ENCODE data around the gene LATS2.
"Not testable (repeated sequence)": the region's sequence is repeated elsewhere in the genome, so short reads cannot be mapped to it uniquely, and the experiment has no call there.

LATS2 gene

GRCh38 chr13:21075011-21075378 is 13.6 kb upstream of the LATS2 start:
- DNase-seq: peak; percentile 64

- DNase-seq: no peak
Measured at GRCh38 chr13:21074546-21074945, 13.2 kb upstream of the LATS2 start.

DNA sequence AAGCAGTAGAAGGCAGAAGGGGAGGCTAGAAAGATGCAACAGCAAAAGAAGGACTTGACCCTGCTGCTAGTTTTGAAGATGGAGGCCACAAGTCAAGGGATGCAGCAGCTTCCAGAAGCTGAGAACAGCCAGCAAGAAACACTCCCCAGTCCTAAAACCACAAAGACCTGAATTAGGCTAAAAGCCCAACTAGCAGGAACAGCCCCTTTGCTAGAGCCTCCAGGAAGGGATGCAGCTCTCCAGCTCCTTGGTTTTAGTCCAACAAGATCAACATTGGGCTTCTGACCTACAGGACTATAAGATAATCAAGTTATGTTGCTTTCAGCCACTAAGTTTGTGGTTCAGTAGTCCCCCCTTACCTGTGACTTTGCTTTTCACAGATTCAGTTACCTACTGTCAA is 10.5 kb upstream of the LATS2 start:
- no peak for DNase-seq

DNA sequence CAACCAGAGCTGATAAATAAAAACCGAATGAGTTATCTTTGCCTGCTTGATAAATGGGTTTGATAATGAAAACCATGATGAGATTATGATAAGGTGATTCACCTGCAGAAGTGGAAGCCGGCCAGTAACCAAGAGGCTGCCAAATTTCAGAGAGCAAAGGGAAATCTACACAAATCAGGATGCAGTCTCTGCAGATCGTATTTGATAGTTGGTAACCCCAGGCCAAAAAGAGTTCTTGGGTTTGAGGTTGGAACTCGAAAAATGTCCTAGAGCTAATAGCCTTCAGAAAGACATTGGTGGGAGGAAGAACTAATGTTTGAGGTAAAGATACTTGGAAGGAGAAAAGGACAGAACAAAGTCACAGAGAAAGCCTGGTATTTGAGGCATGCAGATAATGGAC is 9.6 kb upstream of the LATS2 start:
- peak; percentile 31 for DNase-seq

DNA sequence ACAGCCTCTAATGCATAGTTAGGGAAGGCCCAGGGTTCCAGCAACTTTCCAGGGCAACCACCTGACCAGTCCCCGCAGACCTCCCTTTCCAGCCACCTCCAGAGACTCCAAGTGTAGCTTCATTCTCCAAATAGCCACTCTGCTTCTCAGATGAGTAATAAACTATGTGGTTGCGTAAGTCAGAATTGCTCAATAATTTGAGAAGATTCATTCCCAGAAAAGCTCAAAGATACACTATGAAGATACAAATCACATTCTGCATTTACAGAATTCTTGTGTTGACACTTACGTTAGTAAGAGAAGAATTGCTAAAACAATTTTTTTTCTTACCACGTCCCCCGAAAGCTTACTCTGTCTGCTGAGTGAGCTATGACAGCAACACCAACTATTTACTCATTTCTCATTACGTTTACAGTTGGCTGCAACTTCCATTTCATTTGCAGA is 8.2 kb upstream of the LATS2 start:
- DNase-seq: peak; percentile 76

DNA sequence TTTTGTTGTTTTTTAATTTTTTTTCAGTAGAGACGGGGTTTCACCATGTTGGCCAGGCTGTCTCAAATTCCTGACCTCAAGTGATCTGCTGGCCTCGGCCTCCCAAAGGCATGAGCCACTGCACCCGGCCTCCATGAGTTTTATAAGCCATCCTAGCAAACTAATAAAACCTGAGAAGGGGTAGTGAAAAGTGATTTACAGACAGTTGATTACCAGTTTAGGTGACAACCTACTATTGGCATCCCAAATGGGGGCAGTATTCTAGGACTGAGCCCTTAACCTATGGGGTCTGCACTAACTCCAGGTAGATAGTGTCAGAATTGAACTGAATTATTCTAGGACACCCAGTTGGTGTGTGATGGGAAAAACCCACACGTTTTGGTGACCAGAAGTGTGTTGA is 6.5 kb upstream of the LATS2 start:
- no peak for DNase-seq

- DNase-seq: no peak
Measured at GRCh38 chr13:21066946-21067345, 5.6 kb upstream of the LATS2 start.

- no peak for DNase-seq
Measured at GRCh38 chr13:21065686-21066085, 4.3 kb upstream of the LATS2 start.

DNA sequence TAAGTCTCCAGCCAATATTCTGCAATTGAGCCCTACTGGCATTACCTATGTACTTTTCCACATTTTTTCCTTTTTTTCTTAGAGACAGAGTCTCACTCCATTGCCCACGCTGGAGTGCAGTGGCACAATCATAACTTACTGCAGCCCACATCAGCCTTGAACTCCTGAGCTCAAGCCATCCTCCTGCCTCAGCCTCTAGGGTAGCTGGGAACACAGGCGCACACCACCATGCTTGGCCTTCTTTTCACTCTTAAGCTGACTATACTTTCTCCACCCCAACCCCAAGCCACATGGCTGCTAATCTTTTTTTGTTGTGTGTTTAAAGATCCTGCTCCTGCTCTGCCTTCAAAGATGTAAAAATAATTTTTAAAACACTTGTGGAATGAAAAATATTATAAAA is 1.6 kb upstream of the LATS2 start:
- no peak for DNase-seq

- no peak for DNase-seq
Measured at GRCh38 chr13:21060338-21061028, 903 bp downstream of the LATS2 start.

- DNase-seq: no peak
Measured at GRCh38 chr13:21059641-21060337, 1.6 kb downstream of the LATS2 start.

- no peak for DNase-seq
Measured at GRCh38 chr13:21058361-21058760, 3.0 kb downstream of the LATS2 start.

DNA sequence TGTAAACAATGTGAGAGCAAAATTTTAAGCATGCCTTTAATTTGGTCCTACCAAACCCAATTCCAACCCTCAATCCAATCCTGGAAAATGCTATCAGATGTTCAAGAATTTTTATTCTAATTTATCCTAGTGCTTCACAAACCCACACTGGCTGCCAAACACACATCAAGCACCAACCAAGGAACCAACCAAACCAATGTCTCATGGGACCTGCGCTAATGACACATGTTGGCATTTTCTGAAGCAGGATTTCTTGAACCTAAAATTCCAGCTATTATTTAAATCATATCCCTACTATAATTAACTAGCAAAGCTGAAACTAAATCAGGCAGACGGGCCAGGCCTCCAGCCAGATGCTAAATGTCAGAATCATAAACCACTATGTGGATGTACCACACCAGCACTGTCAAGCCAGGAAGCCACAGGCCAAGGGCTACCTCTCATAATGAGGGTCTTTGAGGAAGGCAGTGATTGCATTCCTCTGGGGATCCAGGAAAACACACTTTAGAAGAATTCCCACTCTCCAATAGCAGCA is 5.8 kb downstream of the LATS2 start:
- DNase-seq: no peak

DNA sequence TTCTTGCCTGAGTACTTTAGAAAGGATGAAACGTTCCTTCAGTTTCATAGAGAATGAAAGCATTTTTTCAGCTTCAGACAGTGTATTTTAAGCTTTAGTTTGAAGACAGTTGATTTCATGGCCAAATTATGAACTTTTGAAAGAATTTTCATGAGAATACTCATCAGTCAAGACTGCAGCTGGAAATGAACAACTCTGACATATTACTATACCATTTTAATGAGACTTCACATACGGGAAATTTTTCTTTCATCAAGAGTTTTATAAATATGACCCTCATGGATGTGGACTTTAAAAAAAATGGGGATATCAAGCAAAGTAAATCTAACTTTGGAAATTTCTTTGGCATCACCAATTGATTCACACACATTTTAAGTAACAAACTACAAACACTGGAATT is 6.4 kb downstream of the LATS2 start:
- DNase-seq: no peak

DNA sequence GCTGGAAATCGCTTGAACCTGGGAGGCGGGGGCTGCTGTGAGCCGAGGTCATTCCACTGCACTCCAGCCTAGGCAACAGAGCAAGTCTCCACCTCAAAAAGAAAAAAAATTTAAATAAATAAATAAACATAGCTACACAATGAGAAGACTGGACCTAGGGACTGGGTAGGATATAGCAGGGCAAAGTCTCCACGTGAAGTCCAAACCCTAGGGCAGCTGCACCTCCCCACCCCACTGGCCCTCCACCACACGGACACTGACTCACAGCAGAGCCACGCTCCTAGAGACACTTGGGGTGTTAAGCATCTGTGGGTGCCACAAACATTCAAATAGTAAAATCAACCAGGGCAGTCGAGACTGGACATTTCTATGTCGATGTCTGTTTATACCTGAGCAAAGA is 7.1 kb downstream of the LATS2 start:
- DNase-seq: no peak

- DNase-seq: no peak
Measured at GRCh38 chr13:21053231-21053630, 8.2 kb downstream of the LATS2 start.

DNA sequence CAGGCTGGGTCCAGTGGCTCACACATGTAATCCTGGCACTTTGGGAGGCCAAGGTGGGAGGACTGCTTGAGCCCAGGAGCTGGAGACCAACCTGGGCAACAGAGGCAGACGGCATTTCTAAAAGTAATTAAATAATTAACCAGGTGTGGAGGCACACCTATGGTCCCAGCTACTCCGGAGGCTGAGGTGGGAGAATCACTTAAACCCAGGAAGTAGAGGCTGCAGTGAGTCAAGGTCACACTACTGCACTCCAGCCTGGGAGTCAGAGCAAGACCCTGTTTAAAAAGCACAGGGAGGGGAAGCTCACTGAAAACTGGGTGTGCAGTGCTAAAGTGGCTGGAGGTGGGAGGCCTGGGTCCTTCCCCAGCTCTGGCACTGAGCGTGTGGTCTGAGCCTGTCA is 9.7 kb downstream of the LATS2 start:
- DNase-seq: no peak

DNA sequence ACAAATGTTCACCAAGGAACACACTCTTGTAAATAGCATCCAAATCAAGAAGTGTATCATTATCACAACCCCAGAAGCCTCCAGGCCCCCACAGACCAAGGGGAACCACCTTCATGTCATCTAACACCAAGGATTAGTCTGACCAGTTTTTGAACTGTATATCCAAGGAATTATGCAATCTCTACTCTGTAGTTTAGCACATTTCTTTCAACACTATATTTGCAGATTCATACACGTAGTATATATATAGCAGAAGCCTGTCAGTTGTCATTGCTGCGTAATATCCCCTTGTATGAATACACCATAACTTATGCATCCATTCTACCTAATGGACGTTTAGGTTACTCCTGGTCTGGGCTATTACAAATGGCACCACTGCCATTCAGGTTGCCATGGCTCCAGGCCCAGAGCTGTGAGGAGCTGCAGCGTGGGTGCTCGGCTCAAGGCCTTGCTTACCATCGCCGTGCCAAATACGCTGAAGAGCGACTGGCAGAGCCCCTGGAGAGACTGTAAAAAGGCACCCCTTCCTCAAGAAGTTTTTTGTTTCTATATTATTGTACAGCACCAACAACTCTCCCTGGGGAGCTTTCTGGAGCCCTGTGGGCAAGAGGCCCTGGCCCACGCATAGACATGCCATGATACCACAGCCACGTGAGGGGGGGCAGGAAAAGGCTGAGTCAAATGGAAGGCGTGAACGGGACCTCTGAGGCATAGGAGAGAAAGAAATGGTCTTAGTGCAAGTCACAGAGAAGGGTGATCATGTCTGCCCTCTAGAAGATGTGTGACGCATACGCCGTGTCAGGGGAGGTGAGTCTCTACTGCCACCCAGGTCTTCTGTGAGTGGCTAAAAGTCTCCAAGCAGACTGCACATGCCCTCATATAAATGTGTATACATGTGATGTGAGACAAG is 10.8 kb downstream of the LATS2 start:
- no peak for DNase-seq

DNA sequence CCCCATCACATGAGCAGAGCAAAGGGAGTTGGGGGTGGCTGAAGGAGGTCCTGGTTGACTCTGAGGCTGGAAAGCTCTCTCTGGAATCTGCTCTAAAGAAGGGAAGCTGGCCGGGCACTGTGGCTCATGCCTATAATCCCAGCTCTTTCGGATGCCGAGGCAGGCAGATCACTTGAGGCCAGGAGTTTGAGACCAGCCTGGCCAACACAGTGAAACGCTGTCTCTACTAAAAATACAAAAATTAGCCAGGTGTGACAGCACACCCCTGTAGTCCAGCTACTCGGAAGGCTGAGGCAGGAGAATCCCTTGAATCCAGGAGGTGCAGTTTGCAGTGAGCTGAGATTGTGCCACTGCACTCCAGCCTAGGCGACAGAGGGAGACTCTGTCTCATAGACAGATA is 11.7 kb downstream of the LATS2 start:
- not testable (repeated sequence) for DNase-seq

DNA sequence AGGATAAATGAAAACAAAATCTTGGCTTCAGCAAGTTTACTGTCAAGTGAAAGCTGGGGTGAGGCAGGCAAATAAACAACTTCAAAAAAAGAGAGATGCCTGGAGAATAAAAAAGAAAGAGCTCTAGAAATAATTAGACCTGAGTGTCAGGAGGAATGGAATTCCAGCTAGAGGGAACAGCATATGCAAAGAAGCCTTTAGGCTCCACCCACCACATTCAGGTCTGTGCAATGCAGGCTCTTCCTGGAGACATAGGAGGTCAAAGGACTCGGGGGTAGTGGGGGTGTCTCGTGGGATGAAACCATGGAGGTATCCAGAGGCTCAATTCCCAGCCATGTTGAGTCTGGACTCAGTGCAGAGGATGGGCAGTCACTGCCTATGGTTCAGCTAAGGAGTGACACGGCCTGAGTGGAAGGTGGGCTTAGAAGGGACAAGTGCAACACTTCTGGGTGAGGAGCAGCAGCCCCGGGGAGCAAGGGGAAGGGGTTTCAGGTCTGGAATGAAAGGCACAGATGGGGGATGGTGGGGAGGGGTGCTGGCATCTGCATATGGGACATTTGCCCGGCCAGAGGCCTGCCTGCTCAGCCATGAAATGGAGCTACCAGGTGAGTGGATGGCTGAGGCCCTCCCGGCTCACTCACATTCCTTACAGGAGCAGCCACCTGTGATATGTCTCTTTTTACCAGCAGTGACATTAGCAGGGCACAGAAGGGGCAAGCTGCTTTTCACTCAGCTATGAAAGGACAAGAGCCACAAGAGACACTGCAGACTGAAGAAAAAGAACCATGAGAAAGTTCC is 12.3 kb downstream of the LATS2 start:
- DNase-seq: no peak

GRCh38 chr13:21047591-21048282 is 13.6 kb downstream of the LATS2 start:
- DNase-seq: no peak

DNA sequence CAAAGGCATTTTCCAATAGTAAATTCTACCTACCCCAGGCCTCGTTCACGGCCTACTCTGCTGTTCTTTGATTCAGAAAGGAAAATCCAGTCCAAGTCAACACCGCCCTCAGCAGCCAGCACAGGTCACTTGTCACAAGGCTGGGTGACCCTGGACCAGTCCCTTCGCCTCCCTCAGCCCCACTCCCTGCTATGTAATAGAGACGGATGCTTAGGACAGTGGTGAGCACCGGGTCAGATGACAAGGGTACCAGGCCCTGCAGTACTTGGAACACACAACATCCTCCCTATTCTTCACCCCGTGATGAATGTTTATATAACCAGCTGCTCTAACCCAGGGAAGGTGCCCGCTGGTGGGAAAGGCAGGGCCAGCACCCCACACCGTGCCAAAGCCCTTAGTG is 14.3 kb downstream of the LATS2 start:
- no peak for DNase-seq
